Uterus (tissue), 4 donors: ENCODE measurements around the gene TMEM87B. TPM values are rescaled to one million over a fixed set of nuclear protein-coding genes. Genes with fewer than 3 reads are reported as not detected.

Experiments used
- DNase-seq, 2 donors: peaks; one replicate each; pipeline ENCODE4 v3.0.0-alpha.2; 2019 to 2020
- H3K27ac ChIP-seq, 2 donors: fragments of 200-600 bp; sonication (generic); 1 replicate in 1 of 2; 2 replicates in 1 of 2; pipeline ENCODE4 v1.5.1; 2016 to 2018
- H3K27me3 ChIP-seq, 2 donors: fragments of 200-600 bp; sonication (generic); one replicate each; pipeline ENCODE4 v1.5.1; 2018 to 2019; ENCODE audit warnings: control low read depth in 1 of 2
- H3K36me3 ChIP-seq, 2 donors: fragments of 200-600 bp; sonication (generic); one replicate each; pipeline ENCODE4 v1.5.1; 2019; ENCODE audit warnings: control low read depth in 1 of 2
- H3K4me1 ChIP-seq, 2 donors: fragments of 200-600 bp; sonication (generic); one replicate each; pipeline ENCODE4 v1.5.1; 2018 to 2019; ENCODE audit warnings: control low read depth in 1 of 2
- H3K4me3 ChIP-seq, 2 donors: fragments of 200-600 bp; sonication (generic); 1 replicate in 1 of 2; 2 replicates in 1 of 2; pipeline ENCODE4 v1.5.1; 2018 to 2019; ENCODE audit warnings: mild to moderate bottlenecking in 1 of 2
- H3K9me3 ChIP-seq, 2 donors: fragments of 200-600 bp; sonication (generic); one replicate each; pipeline ENCODE4 v1.5.1; 2019; ENCODE audit warnings: control low read depth in 1 of 2
- CTCF ChIP-seq, 4 experiments: fragments of 200-600 bp in 2 of 4; fragments of 450-650 bp in 2 of 4; sonication (generic) in 2 of 4; IDR thresholded peaks; one replicate each; pipeline ENCODE4 v1.5.1; 2016 to 2019; ENCODE audit warnings: antibody characterized with exemption in 4 of 4, mild to moderate bottlenecking in 2 of 4, moderate library complexity in 1 of 4
- POLR2A ChIP-seq, 2 donors: fragments of 450-650 bp; IDR thresholded peaks; one replicate each; pipeline ENCODE4 v1.6.1; 2016; ENCODE audit warnings: antibody characterized with exemption in 2 of 2, mild to moderate bottlenecking in 1 of 2, moderate library complexity in 1 of 2
- intact Hi-C: fragments of 100-400 bp; cut with DNase I; formaldehyde crosslinking; loops from one replicate; pipeline ENCODE4 v1.15.1; 2023; ENCODE audit warnings: low total_unique reads
- total RNA-seq, 4 donors: library from RNA; depleted of rRNA in 3 of 4; stranded (reverse); fragments of >200 nt in 3 of 4; gene quantifications; one replicate each; pipeline versions ENCODE4 v1.1.0 to v1.2.4, GENCODE V29; 2014 to 2023
- donor health status: DM: yes; HTN: yes; CAD: no.

The TMEM87B gene
- total RNA-seq, 4 donors from 2014 or later = 6.7 to 51.6 (median 27.0) TPM

- Histone ChIP-seq H3K27ac (no peak overlapping the region), H3K9me3 (peaks cover 0 to 6% of the 10 kb centered on the region in 2 donors), H3K36me3 (no peaks in the 10 kb centered on the region), H3K4me1 (no peaks in the 10 kb centered on the region), H3K4me3 (no peak overlapping the region), H3K27me3 (no peaks in the 10 kb centered on the region)
- TF ChIP-seq CTCF (IDR thresholded peaks at IDR 0.05) (no peak), POLR2A (IDR thresholded peaks at IDR 0.05) (no peak)
- DNase-seq = no peak
- intact Hi-C loops = loop anchor here (5.0 kb wide), 1 partner anchor 148 kb away; the partner anchor contains the start of gene MERTK
Observed at GRCh38 chr2:112045446-112046014, 9.5 kb upstream of the TMEM87B start.

- no peak for DNase-seq
- TF ChIP-seq POLR2A (IDR thresholded peaks at IDR 0.05) (no peak), CTCF (IDR thresholded peaks at IDR 0.05) (no peak)
- Histone ChIP-seq H3K4me3 (no peak overlapping the region), H3K27me3 (no peaks in the 10 kb centered on the region), H3K9me3 (peaks cover 0 to 6% of the 10 kb centered on the region in 2 donors), H3K36me3 (no peaks in the 10 kb centered on the region), H3K4me1 (no peaks in the 10 kb centered on the region), H3K27ac (no peak overlapping the region)
- intact Hi-C loops = loop anchor here (5.0 kb wide), 1 partner anchor 149 kb away; the partner anchor contains the start of gene MERTK
Observed at GRCh38 chr2:112046231-112046630, 8.8 kb upstream of the TMEM87B start.

- intact Hi-C loops = loop anchor here (5.0 kb wide), 1 partner anchor 150 kb away; the partner anchor contains the start of gene MERTK
- TF ChIP-seq POLR2A (IDR thresholded peaks at IDR 0.05) = no peak
- no peak for TF ChIP-seq CTCF (IDR thresholded peaks at IDR 0.05)
- H3K9me3 ChIP-seq = peaks cover 0 to 6% of the 10 kb centered on the region in 2 donors
- H3K36me3 ChIP-seq = no peaks in the 10 kb centered on the region
- no peak overlapping the region for H3K4me3 ChIP-seq
- H3K27ac ChIP-seq = no peak overlapping the region
- H3K27me3 ChIP-seq = no peaks in the 10 kb centered on the region
- no peaks in the 10 kb centered on the region for H3K4me1 ChIP-seq
- DNase-seq = no peak
Observed at GRCh38 chr2:112047537-112048235, 7.4 kb upstream of the TMEM87B start.

GRCh38 chr2:112048236-112048592, 6.9 kb upstream of the TMEM87B start:
- TF ChIP-seq POLR2A (IDR thresholded peaks at IDR 0.05) (no peak), CTCF (IDR thresholded peaks at IDR 0.05) (no peak)
- no peak overlapping the region for H3K27ac ChIP-seq
- no peak for DNase-seq

GRCh38 chr2:112048887-112049286, 6.2 kb upstream of the TMEM87B start:
- no peak for TF ChIP-seq POLR2A (IDR thresholded peaks at IDR 0.05)
- peak; percentile 77 to 82 (median 79) for TF ChIP-seq CTCF (IDR thresholded peaks at IDR 0.05)
- H3K36me3 ChIP-seq = no peaks in the 10 kb centered on the region
- peaks cover 0 to 6% of the 10 kb centered on the region in 2 donors for H3K9me3 ChIP-seq
- H3K27ac ChIP-seq = no peak overlapping the region
- peaks cover 0 to 3% of the 10 kb centered on the region in 2 donors for H3K4me1 ChIP-seq
- intact Hi-C loops = loop anchor here (5.0 kb wide), 1 partner anchor 152 kb away; the partner anchor contains the start of gene MERTK
- no peak overlapping the region for H3K4me3 ChIP-seq
- H3K27me3 ChIP-seq = no peaks in the 10 kb centered on the region
- DNase-seq = peak in 1 of 2 donors; percentile 26

More at GRCh38 chr2:112048236-112048592, 6.9 kb upstream of the TMEM87B start:
- Histone ChIP-seq H3K27me3 (no peaks in the 10 kb centered on the region), H3K4me3 (no peak overlapping the region), H3K4me1 (no peaks in the 10 kb centered on the region), H3K36me3 (no peaks in the 10 kb centered on the region), H3K9me3 (peaks cover 0 to 6% of the 10 kb centered on the region in 2 donors)
- intact Hi-C loops = loop anchor here (5.0 kb wide), 1 partner anchor 151 kb away; the partner anchor contains the start of gene MERTK
